Parathyroid adenoma (tissue), 2 donors: Measurements from ENCODE around the gene GTF2A1L.

Source experiments
- H2AFZ ChIP-seq: fragments of 300-600 bp; sonication (generic); one replicate; pipeline ENCODE4 v1.7.0; 2017; ENCODE audit warnings: antibody characterized with exemption, mild to moderate bottlenecking
- H3K27ac ChIP-seq: fragments of 300-600 bp; sonication (generic); one replicate; pipeline ENCODE4 v1.7.0; 2017
- H3K27me3 ChIP-seq: fragments of 300-600 bp; sonication (generic); one replicate; pipeline ENCODE4 v1.7.0; 2017; ENCODE audit warnings: low read length; ENCODE audit not compliant: control insufficient read depth, insufficient read depth
- H3K36me3 ChIP-seq: fragments of 300-600 bp; sonication (generic); one replicate; pipeline ENCODE4 v1.7.0; 2017; ENCODE audit warnings: low read length; ENCODE audit not compliant: control insufficient read depth, insufficient read depth
- H3K4me1 ChIP-seq: fragments of 300-600 bp; sonication (generic); one replicate; pipeline ENCODE4 v1.7.0; 2017; ENCODE audit warnings: control low read depth
- H3K4me2 ChIP-seq: fragments of 300-600 bp; sonication (generic); one replicate; pipeline ENCODE4 v1.7.0; 2017; ENCODE audit warnings: low read length
- H3K4me3 ChIP-seq: fragments of 300-600 bp; sonication (generic); one replicate; pipeline ENCODE4 v1.7.0; 2017; ENCODE audit warnings: low read depth, low read length
- H3K79me2 ChIP-seq: fragments of 300-600 bp; sonication (generic); one replicate; pipeline ENCODE4 v1.7.0; 2017; ENCODE audit warnings: control low read depth
- H3K9ac ChIP-seq: fragments of 300-600 bp; sonication (generic); one replicate; pipeline ENCODE4 v1.7.0; 2017; ENCODE audit warnings: mild to moderate bottlenecking
- H3K9me3 ChIP-seq: fragments of 300-600 bp; sonication (generic); one replicate; pipeline ENCODE4 v1.7.0; 2017; ENCODE audit warnings: low read length; ENCODE audit not compliant: control insufficient read depth
- CTCF ChIP-seq: fragments of 300-600 bp; sonication (generic); IDR thresholded peaks from one replicate; pipeline ENCODE4 v1.7.0; 2017; ENCODE audit warnings: antibody characterized with exemption, mild to moderate bottlenecking
- donor health status: primary hyperparathyroidism.

Gene GTF2A1L

DNA sequence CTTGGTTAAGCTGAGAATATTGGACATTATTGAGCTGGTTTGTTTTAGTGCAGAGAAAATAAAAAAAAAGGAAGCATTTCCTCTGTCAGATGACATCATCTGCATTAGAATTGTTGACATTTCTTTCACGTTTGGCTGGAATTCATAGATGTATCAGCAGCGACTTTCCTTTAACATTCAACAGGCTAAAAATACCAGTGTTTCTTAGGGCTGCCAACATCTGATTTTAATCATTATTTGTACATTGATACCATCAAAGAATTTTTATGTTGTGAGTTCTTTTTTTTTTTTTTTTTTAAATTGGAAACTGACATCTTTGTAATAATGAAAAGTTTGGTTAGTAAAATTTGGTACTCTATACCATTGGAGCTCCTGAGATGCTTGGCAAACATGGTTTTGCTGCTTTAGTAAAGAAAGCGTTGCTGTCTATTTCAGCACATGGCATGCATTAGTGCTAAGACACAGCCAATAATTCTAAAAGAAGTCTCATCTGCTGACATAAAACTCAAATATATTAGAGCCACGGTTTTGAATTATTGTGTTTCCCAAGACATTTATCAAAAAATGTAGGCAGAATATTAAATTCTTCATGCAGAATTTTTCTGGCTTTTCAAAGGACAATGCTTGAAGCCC, 33.6 kb downstream of the GTF2A1L start:
- no peaks in the 10 kb centered on the region for H3K36me3 ChIP-seq
- peak overlapping the region; percentile 39 for H3K4me2 ChIP-seq
- no peak overlapping the region for H3K4me3 ChIP-seq
- H2AFZ ChIP-seq = no peak overlapping the region
- no peak overlapping the region for H3K9ac ChIP-seq
- H3K9me3 ChIP-seq = no peaks in the 10 kb centered on the region
- no peak for TF ChIP-seq CTCF
- H3K79me2 ChIP-seq = no peaks in the 10 kb centered on the region
- H3K27ac ChIP-seq = no peak overlapping the region
- H3K4me1 ChIP-seq = no peaks in the 10 kb centered on the region
- H3K27me3 ChIP-seq = no peaks in the 10 kb centered on the region

GRCh38 chr2:48668992-48669391, 51.3 kb downstream of the GTF2A1L start:
- H3K4me2 ChIP-seq = no peak overlapping the region
- no peaks in the 10 kb centered on the region for H3K27me3 ChIP-seq
- H3K9me3 ChIP-seq = no peaks in the 10 kb centered on the region
- no peak overlapping the region for H3K9ac ChIP-seq
- H3K4me3 ChIP-seq = no peak overlapping the region
- no peak overlapping the region for H3K27ac ChIP-seq
- no peak for TF ChIP-seq CTCF
- no peaks in the 10 kb centered on the region for H3K79me2 ChIP-seq
- H3K4me1 ChIP-seq = no peaks in the 10 kb centered on the region
- no peak overlapping the region for H2AFZ ChIP-seq
- H3K36me3 ChIP-seq = no peaks in the 10 kb centered on the region

DNA sequence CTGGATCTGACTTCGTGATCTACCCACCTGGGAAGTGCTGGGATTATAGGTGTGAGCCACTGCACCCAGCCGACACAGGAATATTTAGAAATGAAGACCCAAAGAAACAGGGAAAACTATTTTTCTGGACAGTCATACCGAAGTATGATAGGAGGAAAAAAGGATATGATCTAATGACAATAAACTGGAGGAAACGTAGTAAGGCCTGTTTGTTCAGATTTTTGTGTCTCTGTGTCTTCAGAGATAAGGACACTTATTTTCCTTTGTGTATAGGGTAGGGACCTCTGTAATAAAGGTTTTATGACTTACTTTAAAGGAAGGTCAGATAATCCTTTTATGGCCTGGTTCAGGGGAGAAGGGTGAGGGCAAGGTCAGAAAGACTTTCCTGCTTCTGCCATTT, 55.9 kb downstream of the GTF2A1L start:
- Histone ChIP-seq H3K9ac (no peak overlapping the region), H3K36me3 (no peaks in the 10 kb centered on the region), H3K27ac (no peak overlapping the region), H3K9me3 (no peaks in the 10 kb centered on the region), H3K4me1 (no peaks in the 10 kb centered on the region), H3K4me3 (no peak overlapping the region), H3K27me3 (no peaks in the 10 kb centered on the region), H3K79me2 (no peaks in the 10 kb centered on the region), H3K4me2 (no peak overlapping the region), H2AFZ (no peak overlapping the region)
- no peak for TF ChIP-seq CTCF

- H3K27ac ChIP-seq = no peak overlapping the region
- H3K27me3 ChIP-seq = no peaks in the 10 kb centered on the region
- no peak overlapping the region for H3K4me2 ChIP-seq
- no peaks in the 10 kb centered on the region for H3K79me2 ChIP-seq
- no peak overlapping the region for H2AFZ ChIP-seq
- H3K9ac ChIP-seq = no peak overlapping the region
- no peak overlapping the region for H3K4me3 ChIP-seq
- H3K9me3 ChIP-seq = no peaks in the 10 kb centered on the region
- no peaks in the 10 kb centered on the region for H3K4me1 ChIP-seq
- TF ChIP-seq CTCF = no peak
- no peaks in the 10 kb centered on the region for H3K36me3 ChIP-seq
Observed at GRCh38 chr2:48674933-48675332, 57.3 kb downstream of the GTF2A1L start.

GRCh38 chr2:48677450-48677849, 59.8 kb downstream of the GTF2A1L start:
- no peaks in the 10 kb centered on the region for H3K9me3 ChIP-seq
- no peak overlapping the region for H3K4me3 ChIP-seq
- H3K9ac ChIP-seq = no peak overlapping the region
- H3K4me2 ChIP-seq = no peak overlapping the region
- no peaks in the 10 kb centered on the region for H3K4me1 ChIP-seq
- H3K27me3 ChIP-seq = no peaks in the 10 kb centered on the region
- H2AFZ ChIP-seq = no peak overlapping the region
- TF ChIP-seq CTCF = no peak
- H3K27ac ChIP-seq = no peak overlapping the region
- H3K36me3 ChIP-seq = no peaks in the 10 kb centered on the region
- no peaks in the 10 kb centered on the region for H3K79me2 ChIP-seq
